NOMO-1 (cell line): Measurements from ENCODE around the gene LRRC71.
"Not testable (repeated sequence)": the region's sequence is repeated elsewhere in the genome, so short reads cannot be mapped to it uniquely, and the experiment has no call there.

Experiments
- DNase-seq, 2 experiments: peaks; one replicate each; lab custom pipeline; 2025; ENCODE audit not compliant: unreplicated experiment in 2 of 2; lab: John Stamatoyannopoulos, UW

The LRRC71 gene

GRCh38 chr1:156926695-156927094, 6.3 kb downstream of the LRRC71 start:
- not testable (repeated sequence) for DNase-seq

DNA sequence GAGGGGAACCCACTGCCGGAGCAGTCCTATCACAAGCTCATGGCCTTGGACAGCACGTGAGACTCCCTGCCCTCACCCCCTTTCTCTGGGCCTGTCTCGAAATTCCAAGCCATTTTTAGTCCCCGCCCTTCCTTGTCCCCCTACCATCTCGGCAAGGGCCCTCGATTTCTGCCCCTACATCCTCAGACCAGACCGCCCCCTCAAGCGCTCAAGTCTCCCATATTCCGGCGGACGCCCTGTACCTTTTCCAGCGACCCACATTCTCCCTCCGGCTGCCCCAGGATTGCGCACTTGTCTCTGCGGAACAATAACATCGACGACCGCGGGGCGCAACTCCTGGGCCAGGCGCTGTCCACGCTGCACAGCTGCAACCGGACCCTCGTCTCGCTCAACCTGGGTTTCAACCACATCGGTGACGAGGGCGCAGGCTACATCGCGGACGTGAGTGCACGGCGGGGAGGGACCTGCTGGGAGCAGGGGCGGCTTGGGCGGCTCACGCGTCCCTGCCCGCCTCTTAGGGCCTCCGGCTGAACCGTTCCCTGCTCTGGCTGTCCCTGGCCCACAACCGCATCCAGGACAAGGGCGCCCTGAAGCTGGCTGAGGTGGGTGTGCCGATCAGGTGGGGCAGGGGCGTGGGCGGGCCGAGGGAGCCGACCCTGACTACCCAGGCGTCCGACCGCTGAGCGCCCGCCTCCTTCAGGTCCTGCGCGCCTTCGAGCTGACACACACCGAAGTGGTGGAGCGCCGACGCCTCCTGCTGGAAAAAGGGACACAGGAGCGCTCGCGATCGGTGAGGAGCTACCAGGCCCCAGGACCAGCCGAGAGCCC, 7.0 kb downstream of the LRRC71 start:
- DNase-seq: peak; percentile 56 to 58

GRCh38 chr1:156928043-156928602, 7.7 kb downstream of the LRRC71 start:
- DNase-seq: peak in 1 of 2 experiments; percentile 56

- no peak for DNase-seq
These were observed 9.3 kb downstream of the LRRC71 start for GRCh38 chr1:156929596-156930238.

- DNase-seq: no peak
These were observed 10.1 kb downstream of the LRRC71 start for GRCh38 chr1:156930483-156930882.

DNA sequence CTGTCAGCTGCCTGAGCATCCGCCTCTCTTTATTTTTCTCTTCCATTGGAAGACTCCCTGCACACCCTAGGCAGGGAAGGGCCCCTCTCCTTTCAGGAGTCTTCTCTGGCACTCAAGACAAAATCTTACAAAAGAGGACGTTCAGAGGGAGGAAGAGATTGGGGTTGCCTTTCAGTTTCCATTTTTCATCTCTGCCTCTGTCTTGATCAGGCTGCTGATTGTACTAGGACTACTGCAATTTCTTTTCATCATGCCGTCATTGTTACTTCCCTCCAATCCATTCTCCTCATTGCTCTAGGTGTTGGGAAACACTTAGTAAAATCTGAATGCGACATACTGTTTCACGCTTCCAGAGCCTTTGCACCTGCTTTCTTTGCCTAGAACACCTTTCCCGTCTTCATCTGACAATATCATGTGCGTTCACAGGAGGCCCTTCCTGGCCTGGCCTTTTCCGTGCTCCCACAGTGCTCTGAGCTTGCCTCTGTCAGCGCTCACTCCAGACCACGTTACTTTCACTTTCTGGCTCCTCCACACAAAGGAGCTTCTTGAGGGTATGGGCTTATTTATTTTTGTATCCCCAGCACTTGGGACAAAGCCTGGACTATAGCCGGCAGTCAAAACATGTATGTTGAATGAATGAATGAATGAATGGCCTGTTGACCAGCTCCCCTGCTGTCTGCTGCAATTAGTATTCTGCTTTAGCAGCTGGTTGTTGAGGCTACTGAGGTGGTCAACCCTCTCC, 10.9 kb downstream of the LRRC71 start:
- peak; percentile 12 to 17 for DNase-seq

DNA sequence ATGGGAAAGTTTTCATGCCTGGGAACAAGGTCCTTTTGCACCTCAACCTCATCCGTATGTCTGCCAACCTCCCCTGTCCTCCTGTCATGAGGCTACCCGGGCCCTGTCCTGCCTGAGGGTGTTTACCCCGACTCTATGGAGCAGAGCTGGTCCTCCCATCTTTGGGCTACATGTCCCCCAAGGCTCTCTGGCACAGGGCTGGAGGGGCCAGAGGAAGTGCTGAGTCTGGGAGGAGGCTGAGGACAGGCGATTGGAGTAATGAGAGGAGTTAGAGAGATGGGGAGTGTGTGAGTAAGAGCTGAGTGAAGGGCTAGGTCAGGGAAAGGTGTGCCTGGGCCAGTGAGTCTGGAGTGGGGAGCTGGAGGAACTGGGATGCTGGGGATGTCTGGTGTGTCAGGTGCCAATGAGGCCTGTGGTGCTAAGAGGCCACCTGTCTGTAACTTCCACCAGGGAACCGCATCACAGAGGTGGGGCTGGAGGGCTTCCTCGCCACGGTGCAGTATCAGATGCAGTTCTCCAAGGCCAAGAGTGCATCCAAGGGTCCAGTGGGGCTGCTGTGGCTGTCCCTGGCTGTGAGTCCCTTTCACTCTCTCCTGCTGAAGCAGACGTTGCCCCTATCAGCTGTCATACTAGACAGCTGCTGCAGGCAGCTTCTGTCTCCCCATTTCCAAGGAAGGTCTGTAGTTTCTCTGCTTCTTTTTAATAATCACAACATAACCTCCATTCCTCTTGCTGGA, 11.7 kb downstream of the LRRC71 start:
- DNase-seq: no peak

DNA sequence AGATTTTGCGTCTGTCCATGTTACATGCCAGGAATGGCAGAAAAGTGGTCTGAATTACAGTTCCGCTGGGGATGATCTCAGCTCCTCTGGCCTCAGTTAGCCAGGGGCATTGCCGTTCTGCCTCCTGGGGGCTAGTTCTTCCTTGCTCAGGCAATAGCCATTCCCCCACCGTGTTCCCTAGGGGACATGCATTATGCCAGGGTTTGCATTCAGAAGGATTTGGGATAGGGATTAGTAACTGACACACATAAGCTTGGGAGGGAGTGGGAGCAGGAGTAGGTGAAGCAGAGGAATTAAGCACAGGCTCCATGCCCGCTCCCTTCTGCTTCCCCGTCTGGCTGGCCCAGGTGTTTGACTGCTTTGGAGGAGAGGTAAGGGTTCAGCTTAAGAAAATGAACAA, 12.7 kb downstream of the LRRC71 start:
- DNase-seq: no peak

GRCh38 chr1:156935505-156936128, 15.2 kb downstream of the LRRC71 start:
- DNase-seq: no peak

DNA sequence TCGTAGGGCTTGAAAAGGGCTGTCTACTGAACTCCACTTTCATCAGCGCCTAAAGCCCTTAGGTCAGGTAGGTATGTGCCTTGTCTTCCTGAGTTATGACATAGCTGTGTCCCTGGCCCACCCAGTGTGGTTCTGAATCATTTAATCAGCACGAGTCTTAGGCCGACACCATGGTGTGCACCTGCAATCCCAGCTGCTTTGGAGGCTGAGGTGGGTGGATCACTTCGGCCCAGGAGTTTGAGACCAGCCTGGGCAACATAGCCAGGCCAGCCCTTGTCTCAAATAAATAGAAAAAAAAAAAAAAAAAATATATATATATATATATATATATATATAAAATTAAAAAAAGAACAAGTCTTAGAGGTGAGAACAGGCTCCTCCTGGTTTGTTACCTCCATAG, 15.8 kb downstream of the LRRC71 start:
- DNase-seq: no peak

- DNase-seq: no peak
These were observed 16.3 kb downstream of the LRRC71 start for GRCh38 chr1:156936721-156937220.

DNA sequence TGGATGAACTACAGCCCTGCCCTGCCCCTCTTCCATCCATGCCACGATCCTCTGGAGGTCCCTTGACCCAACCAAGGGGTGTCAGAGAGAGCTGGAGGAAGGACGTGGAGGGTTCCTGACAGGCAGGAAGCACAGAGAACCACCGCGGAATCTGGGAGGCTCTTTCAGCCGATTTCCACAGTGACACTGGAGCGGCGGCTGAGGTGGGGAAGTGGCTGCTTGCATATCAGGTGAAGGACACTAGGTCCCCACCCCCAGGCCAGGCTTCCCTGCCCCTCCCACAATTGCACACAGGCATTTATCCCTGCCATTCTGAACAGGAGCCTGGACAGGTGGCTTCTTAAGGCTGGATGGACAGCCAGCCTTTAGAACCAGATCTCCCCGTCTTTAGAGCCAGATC, 17.5 kb downstream of the LRRC71 start:
- DNase-seq: no peak

DNA sequence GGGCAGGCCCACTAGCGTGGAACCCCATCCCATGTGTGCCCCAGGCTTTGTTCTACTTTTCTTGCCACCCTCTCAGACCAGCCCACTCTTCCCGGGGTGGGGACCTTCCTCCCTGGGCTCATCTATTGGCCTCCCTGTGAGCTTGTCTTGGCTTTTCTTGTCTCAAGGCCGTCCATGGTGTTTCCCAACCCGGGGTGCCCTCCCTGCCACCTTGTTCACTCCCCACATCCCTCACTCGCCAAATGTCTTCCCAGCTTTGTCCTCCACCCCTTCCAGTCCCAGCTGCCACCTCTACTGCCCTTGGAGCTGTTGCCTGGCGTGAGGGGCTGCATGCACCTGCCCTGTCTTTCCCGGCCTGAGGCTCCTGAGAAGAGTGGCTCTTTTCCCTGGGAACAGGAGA, 18.4 kb downstream of the LRRC71 start:
- no peak for DNase-seq

GRCh38 chr1:156939786-156940334, 19.4 kb downstream of the LRRC71 start:
- no peak for DNase-seq

DNA sequence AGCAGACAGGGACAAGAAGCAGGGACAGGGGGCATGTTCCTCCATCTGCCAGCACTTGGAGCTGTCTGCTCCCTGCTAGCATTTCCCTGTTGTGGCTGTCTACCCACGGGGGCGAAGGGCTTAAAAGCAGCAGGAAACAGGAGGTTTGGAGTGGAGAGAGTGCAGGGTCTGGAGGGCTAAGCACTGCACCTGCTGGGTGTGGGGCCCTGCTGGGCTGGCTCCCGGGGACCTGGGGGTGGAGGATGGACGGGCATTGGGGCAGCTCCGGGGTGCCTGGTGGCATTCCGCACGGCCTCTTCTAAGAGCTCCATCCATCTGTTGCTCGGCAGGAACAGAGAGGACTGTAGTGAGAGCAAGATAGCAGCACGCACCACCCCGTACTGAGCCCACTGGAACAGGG, 21.2 kb downstream of the LRRC71 start:
- no peak for DNase-seq

- DNase-seq: no peak
These were observed 21.7 kb downstream of the LRRC71 start for GRCh38 chr1:156942176-156942575.

DNA sequence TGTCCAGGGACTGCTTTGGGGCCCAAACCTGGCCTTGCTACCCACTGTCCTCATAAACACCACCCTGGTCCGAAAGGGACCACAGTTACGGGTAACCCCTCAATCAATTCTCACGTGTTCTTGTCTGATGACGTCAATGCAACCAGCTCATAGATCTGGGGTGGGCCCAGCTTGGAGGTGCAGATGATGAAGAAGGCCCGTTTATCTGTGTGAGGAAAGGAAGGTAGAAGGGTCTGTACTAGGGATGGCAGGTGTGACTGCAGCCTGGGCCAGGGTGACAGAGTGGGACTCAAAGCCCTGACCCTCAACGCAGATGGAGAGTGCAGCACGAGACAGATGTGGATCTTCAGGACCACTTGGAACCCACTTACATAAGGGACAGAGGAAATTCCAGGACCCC, 22.1 kb downstream of the LRRC71 start:
- no peak for DNase-seq

GRCh38 chr1:156943756-156944155, 23.3 kb downstream of the LRRC71 start:
- no peak for DNase-seq

DNA sequence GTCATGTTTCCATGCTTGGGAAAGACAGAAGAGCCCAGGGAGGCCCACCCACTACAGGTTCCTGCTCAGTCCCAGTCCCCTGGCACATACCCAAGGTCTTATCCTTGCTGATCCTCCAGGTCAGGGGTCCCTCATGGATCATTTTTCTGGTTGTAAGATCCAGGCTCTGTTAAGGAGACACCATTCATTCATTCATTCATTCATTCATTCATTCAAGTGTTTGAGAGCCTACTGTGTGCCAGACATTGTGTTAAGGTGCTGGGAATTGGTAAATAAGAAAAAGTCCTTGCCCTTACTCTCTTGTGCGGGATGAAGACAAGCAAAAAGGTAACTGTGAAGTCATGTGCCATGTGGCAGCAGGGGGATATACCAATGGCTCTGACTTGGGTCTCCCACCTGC, 23.8 kb downstream of the LRRC71 start:
- no peak for DNase-seq

DNA sequence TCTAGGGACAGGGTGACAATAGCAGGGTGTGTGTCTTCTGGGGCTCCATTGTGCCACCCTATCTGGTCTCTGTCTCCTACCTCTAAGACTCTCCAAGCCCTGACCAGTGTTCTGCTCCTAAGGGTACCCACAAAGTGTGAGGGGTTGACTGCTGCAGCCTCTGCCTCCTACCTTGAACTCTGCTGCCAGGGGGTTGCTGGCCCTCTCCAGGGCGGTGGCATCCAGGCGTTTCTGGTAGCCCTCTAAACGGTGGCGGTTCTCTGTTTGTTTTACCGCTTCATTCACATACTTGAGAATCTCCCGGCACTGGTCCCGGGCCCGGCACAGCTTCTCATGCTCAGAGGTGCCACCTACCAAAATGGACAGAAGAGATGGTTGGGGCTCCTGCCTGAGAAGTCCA, 24.4 kb downstream of the LRRC71 start:
- DNase-seq: no peak
